HG03095 (cell line): Measurements from ENCODE around the gene ATP11A.
"Not testable (repeated sequence)": the region's sequence is repeated elsewhere in the genome, so short reads cannot be mapped to it uniquely, and the experiment has no call there.

Source experiments
- ATAC-seq: cut with Tn5 transposase; IDR thresholded peaks from one replicate; pipeline ENCODE4 v1.9.1; 2021; ENCODE audit warnings: moderate library complexity; ENCODE audit not compliant: unreplicated experiment

ATP11A gene

GRCh38 chr13:112772929-112773328, 83.1 kb downstream of the ATP11A start:
- no peak for ATAC-seq

- no peak for ATAC-seq
Measured at GRCh38 chr13:112773601-112774447, 84.0 kb downstream of the ATP11A start.

GRCh38 chr13:112774448-112774792, 84.6 kb downstream of the ATP11A start:
- no peak for ATAC-seq

- ATAC-seq, result no peak
Measured at GRCh38 chr13:112774829-112775565, 85.2 kb downstream of the ATP11A start.

- ATAC-seq, result no peak
Measured at GRCh38 chr13:112775791-112776279, 86.0 kb downstream of the ATP11A start.

- no peak for ATAC-seq
Measured at GRCh38 chr13:112776354-112776753, 86.5 kb downstream of the ATP11A start.

- ATAC-seq, result no peak
Measured at GRCh38 chr13:112776971-112777370, 87.1 kb downstream of the ATP11A start.

GRCh38 chr13:112777637-112778406, 88.0 kb downstream of the ATP11A start:
- no peak for ATAC-seq

GRCh38 chr13:112779856-112780604, 90.2 kb downstream of the ATP11A start:
- no peak for ATAC-seq

GRCh38 chr13:112781287-112781686, 91.4 kb downstream of the ATP11A start:
- no peak for ATAC-seq

- no peak for ATAC-seq
Measured at GRCh38 chr13:112781881-112782361, 92.1 kb downstream of the ATP11A start.

- ATAC-seq, result no peak
Measured at GRCh38 chr13:112782429-112783010, 92.7 kb downstream of the ATP11A start.

GRCh38 chr13:112783135-112783977, 93.5 kb downstream of the ATP11A start:
- ATAC-seq, result no peak

- no peak for ATAC-seq
Measured at GRCh38 chr13:112783978-112784371, 94.1 kb downstream of the ATP11A start.

GRCh38 chr13:112784811-112785482, 95.1 kb downstream of the ATP11A start:
- no peak for ATAC-seq

GRCh38 chr13:112785483-112785856, 95.6 kb downstream of the ATP11A start:
- no peak for ATAC-seq

GRCh38 chr13:112786810-112787209, 97.0 kb downstream of the ATP11A start:
- ATAC-seq, result not testable (repeated sequence)

GRCh38 chr13:112790735-112791641, 101.2 kb downstream of the ATP11A start:
- no peak for ATAC-seq
